Measurements from ENCODE around the gene OSBPL5. TPM values are rescaled to one million over a fixed set of nuclear protein-coding genes. Genes with fewer than 3 reads are reported as not detected.

OSBPL5 gene
- polyA plus RNA-seq, 2 of the 4 experiments (the other 2 are of a cell fraction): 1.6 to 4.6 TPM

DNA sequence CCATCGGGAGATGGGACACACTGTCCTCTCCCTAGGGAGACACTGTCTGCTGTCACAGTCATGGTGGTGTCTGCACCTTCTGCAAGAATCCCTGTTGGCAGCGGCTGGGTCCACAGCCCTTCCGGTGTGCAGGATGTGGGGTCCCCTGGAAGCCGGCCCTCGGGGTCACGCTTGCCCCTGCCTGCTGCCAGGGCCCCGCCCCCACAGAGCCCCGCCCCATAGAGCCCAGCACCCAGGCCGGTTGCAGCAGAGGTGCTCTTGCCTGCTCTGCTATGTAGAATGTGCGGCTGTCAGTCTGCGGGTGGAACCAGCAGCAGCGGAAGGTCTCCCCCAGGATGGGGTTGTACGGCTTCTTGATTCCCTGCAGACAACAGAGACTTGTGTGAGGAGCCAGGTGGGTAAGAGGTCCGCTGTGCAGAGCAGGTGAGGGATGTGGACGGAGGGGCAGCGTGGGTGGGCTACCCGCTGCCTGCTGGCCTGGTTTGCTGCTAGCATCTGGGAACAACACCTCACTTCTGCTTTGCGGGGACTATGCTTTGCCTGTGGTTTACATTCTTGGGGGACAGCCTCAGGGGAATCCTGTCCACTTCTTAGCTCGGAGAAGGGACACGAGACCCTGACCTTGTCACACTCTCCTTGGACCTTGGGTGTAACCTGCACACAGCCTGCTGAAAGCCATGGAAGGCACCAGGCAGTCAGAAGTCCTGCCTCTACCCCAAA, 63.0 kb downstream of the OSBPL5 start:
- TF ChIP-seq RCOR1 (IDR thresholded peaks at IDR 0.05; ENCODE audit: low read depth, low read length) (no peak), MYC (IDR thresholded peaks at IDR 0.05; ENCODE audit: borderline replicate concordance, low read length) (no peak), RARB (CRISPR knock-in tag; IDR thresholded peaks at IDR 0.05) (no peak), NR3C1 (IDR thresholded peaks at IDR 0.05) (no peak), RNF2 (IDR thresholded peaks at IDR 0.05; ENCODE audit: borderline replicate concordance, low read depth) (no peak), NPAS2 (CRISPR knock-in tag; IDR thresholded peaks at IDR 0.05; ENCODE audit: borderline replicate concordance) (no peak), FOXS1 (CRISPR knock-in tag; IDR thresholded peaks at IDR 0.05) (no peak), HOXB13 (CRISPR knock-in tag; IDR thresholded peaks at IDR 0.05; ENCODE audit: low read depth) (no peak)
- TF ChIP-seq, protein P1, sequence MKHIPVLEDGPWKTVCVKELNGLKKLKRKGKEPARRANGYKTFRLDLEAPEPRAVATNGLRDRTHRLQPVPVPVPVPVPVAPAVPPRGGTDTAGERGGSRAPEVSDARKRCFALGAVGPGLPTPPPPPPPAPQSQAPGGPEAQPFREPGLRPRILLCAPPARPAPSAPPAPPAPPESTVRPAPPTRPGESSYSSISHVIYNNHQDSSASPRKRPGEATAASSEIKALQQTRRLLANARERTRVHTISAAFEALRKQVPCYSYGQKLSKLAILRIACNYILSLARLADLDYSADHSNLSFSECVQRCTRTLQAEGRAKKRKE (CRISPR knock-in tag; IDR thresholded peaks at IDR 0.05; ENCODE audit: low read depth): no peak
- ChIA-PET POLR2A (no interaction called here), CTCF (interaction anchor here (1.9 to 2.7 kb wide), 2 partner anchors 11 to 16 kb away, joined by 9 to 10 read pairs; no protein-coding TSS in a partner anchor)
- Histone ChIP-seq H3K4me1 (no peaks in the 10 kb centered on the region), H3K4me2 (no peak overlapping the region), H3K9me3 (no peaks in the 10 kb centered on the region), H3K4me3 (no peak overlapping the region), H3K27ac (no peak overlapping the region)
- no peak for ATAC-seq
- no peak for FAIRE-seq
- no peak for DNase-seq (ENCODE audit: low read depth in 1 of 2, low spot score in 1 of 2)
- WGBS (ENCODE audit: missing lambda C conversion rate): 92% methylated on average over 10 of the region's 20 CpGs

DNA sequence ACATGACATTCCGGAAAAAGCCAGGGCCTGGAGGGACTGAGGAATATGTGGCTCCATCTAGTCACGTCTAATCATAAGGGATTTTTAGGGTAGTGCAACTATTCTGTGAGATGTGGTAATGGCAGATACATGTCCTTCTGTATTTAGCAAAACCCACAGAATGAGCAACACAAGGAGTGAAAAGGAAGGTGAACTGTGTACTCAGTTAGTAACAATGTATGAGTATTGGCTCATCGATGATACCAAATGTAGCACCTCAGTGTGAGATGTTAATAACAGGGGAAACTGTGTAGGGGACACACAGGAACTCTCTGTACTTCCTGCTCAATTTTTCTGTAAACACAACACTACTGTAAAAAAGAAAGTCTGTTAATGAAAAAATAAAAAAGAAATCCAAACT, 65.9 kb downstream of the OSBPL5 start:
- CTCF ChIA-PET: interaction anchor here (0.8 kb wide), 1 partner anchor 25 kb away, joined by 4 read pairs; no protein-coding TSS in a partner anchor
- H3K4me1 ChIP-seq: no peaks in the 10 kb centered on the region
- no peak for TF ChIP-seq RAD21 (conservative IDR thresholded peaks at IDR 0.05 in 1 of 2, IDR thresholded peaks at IDR 0.05 in 1 of 2)
- TF ChIP-seq HOXB5 (CRISPR knock-in tag; IDR thresholded peaks at IDR 0.05): no peak
- no peak for TF ChIP-seq MAZ (IDR thresholded peaks at IDR 0.05; ENCODE audit: borderline replicate concordance, low read depth, low read length)
- TF ChIP-seq, protein P2, sequence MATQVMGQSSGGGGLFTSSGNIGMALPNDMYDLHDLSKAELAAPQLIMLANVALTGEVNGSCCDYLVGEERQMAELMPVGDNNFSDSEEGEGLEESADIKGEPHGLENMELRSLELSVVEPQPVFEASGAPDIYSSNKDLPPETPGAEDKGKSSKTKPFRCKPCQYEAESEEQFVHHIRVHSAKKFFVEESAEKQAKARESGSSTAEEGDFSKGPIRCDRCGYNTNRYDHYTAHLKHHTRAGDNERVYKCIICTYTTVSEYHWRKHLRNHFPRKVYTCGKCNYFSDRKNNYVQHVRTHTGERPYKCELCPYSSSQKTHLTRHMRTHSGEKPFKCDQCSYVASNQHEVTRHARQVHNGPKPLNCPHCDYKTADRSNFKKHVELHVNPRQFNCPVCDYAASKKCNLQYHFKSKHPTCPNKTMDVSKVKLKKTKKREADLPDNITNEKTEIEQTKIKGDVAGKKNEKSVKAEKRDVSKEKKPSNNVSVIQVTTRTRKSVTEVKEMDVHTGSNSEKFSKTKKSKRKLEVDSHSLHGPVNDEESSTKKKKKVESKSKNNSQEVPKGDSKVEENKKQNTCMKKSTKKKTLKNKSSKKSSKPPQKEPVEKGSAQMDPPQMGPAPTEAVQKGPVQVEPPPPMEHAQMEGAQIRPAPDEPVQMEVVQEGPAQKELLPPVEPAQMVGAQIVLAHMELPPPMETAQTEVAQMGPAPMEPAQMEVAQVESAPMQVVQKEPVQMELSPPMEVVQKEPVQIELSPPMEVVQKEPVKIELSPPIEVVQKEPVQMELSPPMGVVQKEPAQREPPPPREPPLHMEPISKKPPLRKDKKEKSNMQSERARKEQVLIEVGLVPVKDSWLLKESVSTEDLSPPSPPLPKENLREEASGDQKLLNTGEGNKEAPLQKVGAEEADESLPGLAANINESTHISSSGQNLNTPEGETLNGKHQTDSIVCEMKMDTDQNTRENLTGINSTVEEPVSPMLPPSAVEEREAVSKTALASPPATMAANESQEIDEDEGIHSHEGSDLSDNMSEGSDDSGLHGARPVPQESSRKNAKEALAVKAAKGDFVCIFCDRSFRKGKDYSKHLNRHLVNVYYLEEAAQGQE (IDR thresholded peaks at IDR 0.05): no peak
- no peak for TF ChIP-seq TP53 (CRISPR knock-in tag; IDR thresholded peaks at IDR 0.05)
- TF ChIP-seq FOSB (CRISPR knock-in tag; IDR thresholded peaks at IDR 0.05): no peak
- H3K27ac ChIP-seq: no peak overlapping the region
- FAIRE-seq (no peak), DNase-seq (ENCODE audit: low read depth in 1 of 2, low spot score in 1 of 2) (no peak), ATAC-seq (no peak)
- H3K4me3 ChIP-seq: no peak overlapping the region
- 87% methylated on average over 3 of the region's 3 CpGs for WGBS (ENCODE audit: missing lambda C conversion rate)
- H3K4me2 ChIP-seq: no peak overlapping the region
- POLR2A ChIA-PET: no interaction called here
- no peaks in the 10 kb centered on the region for H3K9me3 ChIP-seq

- CTCF ChIA-PET: no interaction called here
- DNase-seq (ENCODE audit: low read depth in 1 of 2, low spot score in 1 of 2) (no peak), FAIRE-seq (no peak), ATAC-seq (no peak)
- Histone ChIP-seq H3K4me1 (no peaks in the 10 kb centered on the region), H3K27ac (no peak overlapping the region), H3K4me3 (no peak overlapping the region), H3K9me3 (no peaks in the 10 kb centered on the region), H3K4me2 (no peak overlapping the region)
- POLR2A ChIA-PET: no interaction called here
- WGBS (ENCODE audit: missing lambda C conversion rate): 79% methylated on average over 10 of the region's 10 CpGs
- no peak for TF ChIP-seq RFX5 (IDR thresholded peaks at IDR 0.05)
- TF ChIP-seq, protein P2 (IDR thresholded peaks at IDR 0.05): no peak
- no peak for TF ChIP-seq SMC3 (IDR thresholded peaks at IDR 0.05)
- no peak for TF ChIP-seq CBX2 (IDR thresholded peaks at IDR 0.05; ENCODE audit: borderline replicate concordance, low read depth)
- TF ChIP-seq CEBPB (IDR thresholded peaks at IDR 0.05): no peak
- no peak for TF ChIP-seq HES2 (IDR thresholded peaks at IDR 0.05)
- TF ChIP-seq POLR2A (IDR thresholded peaks at IDR 0.05; ENCODE audit: low read length): no peak
- TF ChIP-seq ZNF302 (CRISPR knock-in tag; IDR thresholded peaks at IDR 0.05): no peak
- no peak for TF ChIP-seq TP53 (CRISPR knock-in tag; IDR thresholded peaks at IDR 0.05)
- no peak for TF ChIP-seq ZFP36 (IDR thresholded peaks at IDR 0.05; ENCODE audit: borderline replicate concordance, partially characterized antibody)
- TF ChIP-seq, protein P1 (CRISPR knock-in tag; IDR thresholded peaks at IDR 0.05; ENCODE audit: low read depth): no peak
Observed at GRCh38 chr11:3096909-3097530, 68.1 kb downstream of the OSBPL5 start.
